Skeletal muscle tissue (tissue), 4 donors: ENCODE results near the gene GALNT17. TPM values are rescaled to one million over a fixed set of nuclear protein-coding genes. Genes with fewer than 3 reads are reported as not detected.

Source experiments
- H3K27ac ChIP-seq: one replicate; pipeline ENCODE4 v1.7.0; 2013; ENCODE audit warnings: mild to moderate bottlenecking, low read depth, low read length, inconsistent platforms
- H3K27me3 ChIP-seq, 3 donors: one replicate each; pipeline ENCODE4 v1.7.0; 2013; ENCODE audit warnings: low read length in 3 of 3; ENCODE audit not compliant: control insufficient read depth in 3 of 3, insufficient read depth in 3 of 3
- H3K36me3 ChIP-seq, 3 donors: one replicate each; pipeline ENCODE4 v1.7.0; 2013; ENCODE audit warnings: low read length in 3 of 3; ENCODE audit not compliant: control insufficient read depth in 3 of 3, insufficient read depth in 3 of 3
- H3K4me1 ChIP-seq, 3 donors: one replicate each; pipeline ENCODE4 v1.7.0; 2013; ENCODE audit warnings: low read length in 3 of 3, mild to moderate bottlenecking in 3 of 3; ENCODE audit not compliant: control insufficient read depth in 3 of 3, insufficient read depth in 3 of 3
- H3K4me3 ChIP-seq, 3 donors: one replicate each; pipeline ENCODE4 v1.7.0; 2013; ENCODE audit warnings: low read length in 3 of 3
- H3K9ac ChIP-seq, 3 donors: one replicate each; pipeline ENCODE4 v1.7.0; 2013; ENCODE audit warnings: low read length in 3 of 3, mild to moderate bottlenecking in 3 of 3, moderate library complexity in 2 of 3, low read depth in 1 of 3
- H3K9me3 ChIP-seq, 3 donors: one replicate each; pipeline ENCODE4 v1.7.0; 2013; ENCODE audit warnings: low read length in 3 of 3; ENCODE audit not compliant: control insufficient read depth in 3 of 3
- total RNA-seq: library from RNA; depleted of rRNA; stranded (reverse); fragments of >200 nt; gene quantifications from one replicate; pipeline ENCODE4 v1.2.3, GENCODE V29; 2014
- donor health status: Osteomylitis.

The GALNT17 gene
- total RNA-seq, result 24.5 TPM

GRCh38 chr7:71132127-71132376, at the start of gene GALNT17:
Gene GALNT17, plus strand, starts transcription at chr7:71132144.
- no peak within 1 kb of the TSS for H3K27ac ChIP-seq
- H3K9me3 ChIP-seq, result no peaks in the 10 kb centered on the region
- peaks cover 3 to 14% (median 7%) of the 10 kb centered on the region in 3 donors for H3K27me3 ChIP-seq
- H3K4me3 ChIP-seq, result peak within 1 kb of the TSS; percentile 51 to 73 (median 69)
- H3K36me3 ChIP-seq, result no peaks in the 10 kb centered on the region
- H3K9ac ChIP-seq, result peak within 1 kb of the TSS in 2 of 3 donors; percentile 53 to 68
- peaks cover 3 to 16% (median 8%) of the 10 kb centered on the region in 3 donors for H3K4me1 ChIP-seq

GRCh38 chr7:71095266-71095860, 36.6 kb upstream of the GALNT17 start:
- Histone ChIP-seq H3K4me1 (no peaks in the 10 kb centered on the region), H3K9ac (no peak overlapping the region), H3K27me3 (no peaks in the 10 kb centered on the region), H3K9me3 (peaks cover 0 to 3% (median 0%) of the 10 kb centered on the region in 3 donors), H3K36me3 (no peaks in the 10 kb centered on the region), H3K4me3 (no peak overlapping the region), H3K27ac (no peak overlapping the region)

- no peak overlapping the region for H3K4me3 ChIP-seq
- no peak overlapping the region for H3K27ac ChIP-seq
- no peaks in the 10 kb centered on the region for H3K27me3 ChIP-seq
- H3K9ac ChIP-seq, result no peak overlapping the region
- H3K4me1 ChIP-seq, result no peaks in the 10 kb centered on the region
- H3K9me3 ChIP-seq, result peaks cover 0 to 3% (median 0%) of the 10 kb centered on the region in 3 donors
- H3K36me3 ChIP-seq, result no peaks in the 10 kb centered on the region
Observed at GRCh38 chr7:71096351-71096750, 35.6 kb upstream of the GALNT17 start.

DNA sequence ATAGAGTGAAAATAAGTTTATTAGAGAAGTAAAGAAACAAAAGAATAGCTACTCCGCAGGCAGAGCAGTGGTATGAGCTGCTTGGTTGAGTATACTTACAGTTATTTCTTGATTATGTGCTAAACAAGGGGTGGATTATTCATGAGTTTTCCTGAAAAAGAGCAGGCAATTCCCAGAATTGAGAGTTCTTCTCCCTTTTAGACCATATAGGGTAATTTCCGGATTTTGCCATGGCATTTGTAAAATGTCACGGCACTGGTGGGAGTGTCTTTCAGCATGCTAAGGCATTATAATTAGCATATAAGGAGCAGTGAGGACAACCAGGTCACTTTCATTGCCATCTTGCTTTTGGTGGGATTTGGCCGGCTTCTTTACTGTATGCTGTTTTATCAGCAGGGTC, 25.7 kb upstream of the GALNT17 start:
- H3K4me3 ChIP-seq, result no peak overlapping the region
- H3K9ac ChIP-seq, result no peak overlapping the region
- no peaks in the 10 kb centered on the region for H3K4me1 ChIP-seq
- no peak overlapping the region for H3K27ac ChIP-seq
- no peaks in the 10 kb centered on the region for H3K9me3 ChIP-seq
- H3K27me3 ChIP-seq, result no peaks in the 10 kb centered on the region
- H3K36me3 ChIP-seq, result no peaks in the 10 kb centered on the region

GRCh38 chr7:71112436-71112835, 19.5 kb upstream of the GALNT17 start:
- Histone ChIP-seq H3K4me1 (no peaks in the 10 kb centered on the region), H3K27ac (no peak overlapping the region), H3K9ac (no peak overlapping the region), H3K27me3 (no peaks in the 10 kb centered on the region), H3K4me3 (no peak overlapping the region), H3K9me3 (peaks cover 0 to 3% (median 2%) of the 10 kb centered on the region in 3 donors), H3K36me3 (no peaks in the 10 kb centered on the region)

- H3K9me3 ChIP-seq, result no peaks in the 10 kb centered on the region
- H3K4me3 ChIP-seq, result no peak overlapping the region
- no peak overlapping the region for H3K27ac ChIP-seq
- H3K36me3 ChIP-seq, result no peaks in the 10 kb centered on the region
- no peak overlapping the region for H3K9ac ChIP-seq
- H3K4me1 ChIP-seq, result no peaks in the 10 kb centered on the region
- no peaks in the 10 kb centered on the region for H3K27me3 ChIP-seq
Observed at GRCh38 chr7:71120096-71120495, 11.8 kb upstream of the GALNT17 start.

DNA sequence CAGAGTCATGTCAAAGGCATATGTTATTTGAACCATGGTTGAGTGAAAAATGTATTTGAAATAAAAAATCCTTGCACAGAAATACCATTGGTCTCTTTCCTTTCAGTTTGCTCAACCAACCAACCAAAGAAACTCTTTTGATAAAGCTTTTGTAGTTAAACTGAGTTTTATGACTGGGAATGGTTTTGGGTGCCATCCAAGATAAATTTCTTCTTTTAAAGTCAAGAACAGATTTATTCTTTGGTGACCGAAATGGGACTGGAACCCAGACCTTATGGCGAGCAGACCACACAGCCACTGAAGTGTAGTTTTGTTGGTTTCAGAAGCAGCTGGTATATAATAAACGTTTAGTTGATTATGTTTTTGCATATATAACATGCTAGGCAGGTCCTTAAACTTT, 2.8 kb upstream of the GALNT17 start:
- H3K27ac ChIP-seq, result no peak overlapping the region
- H3K27me3 ChIP-seq, result peaks cover 3 to 14% (median 7%) of the 10 kb centered on the region in 3 donors
- no peaks in the 10 kb centered on the region for H3K36me3 ChIP-seq
- no peaks in the 10 kb centered on the region for H3K9me3 ChIP-seq
- no peak overlapping the region for H3K9ac ChIP-seq
- peaks cover 3 to 8% (median 5%) of the 10 kb centered on the region in 3 donors for H3K4me1 ChIP-seq
- no peak overlapping the region for H3K4me3 ChIP-seq

DNA sequence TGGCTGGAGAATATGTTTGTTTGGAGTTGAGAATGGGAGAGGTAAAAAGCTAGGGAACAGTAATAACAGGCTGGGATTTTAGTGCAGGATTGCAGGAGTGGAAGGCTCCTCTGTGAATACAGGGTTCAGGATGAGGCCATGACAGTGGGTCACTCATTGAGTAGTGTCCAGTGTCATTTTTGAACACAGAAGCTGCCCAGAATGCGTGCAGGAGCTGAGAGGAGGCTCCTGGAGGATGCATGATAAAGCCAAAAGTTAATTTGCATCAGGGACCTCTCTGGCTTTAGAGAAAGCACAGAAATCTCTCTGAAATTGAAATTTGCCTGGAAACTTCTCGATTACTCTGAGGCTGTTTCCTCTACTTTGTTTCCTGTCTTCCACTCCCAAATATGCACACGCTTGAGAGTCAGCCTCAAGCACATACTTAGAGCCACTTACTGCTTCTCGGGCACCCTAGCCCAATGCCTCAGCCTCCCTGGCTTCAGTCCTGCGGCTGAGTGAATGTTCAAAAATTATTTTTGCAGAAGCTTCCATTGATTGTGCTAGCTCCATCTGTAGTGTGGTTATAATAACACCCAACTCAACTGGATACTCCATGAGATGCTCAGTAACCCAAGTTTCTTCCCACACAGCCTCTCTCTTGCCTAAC, 1.8 kb upstream of the GALNT17 start:
- no peaks in the 10 kb centered on the region for H3K9me3 ChIP-seq
- no peaks in the 10 kb centered on the region for H3K36me3 ChIP-seq
- no peak overlapping the region for H3K9ac ChIP-seq
- H3K27me3 ChIP-seq, result peaks cover 3 to 14% (median 7%) of the 10 kb centered on the region in 3 donors
- H3K27ac ChIP-seq, result no peak overlapping the region
- H3K4me1 ChIP-seq, result peaks cover 3 to 8% (median 5%) of the 10 kb centered on the region in 3 donors
- no peak overlapping the region for H3K4me3 ChIP-seq

- peaks cover 3 to 14% (median 7%) of the 10 kb centered on the region in 3 donors for H3K27me3 ChIP-seq
- peak overlapping the region; percentile 51 to 73 (median 69) for H3K4me3 ChIP-seq
- H3K9me3 ChIP-seq, result no peaks in the 10 kb centered on the region
- peaks cover 3 to 16% (median 8%) of the 10 kb centered on the region in 3 donors for H3K4me1 ChIP-seq
- H3K27ac ChIP-seq, result no peak overlapping the region
- H3K9ac ChIP-seq, result peak overlapping the region in 2 of 3 donors; percentile 53 to 68
- no peaks in the 10 kb centered on the region for H3K36me3 ChIP-seq
Observed at GRCh38 chr7:71131256-71132126, 453 bp upstream of the GALNT17 start.
